ENCODE data around the gene NUAK1.

The NUAK1 gene

DNA sequence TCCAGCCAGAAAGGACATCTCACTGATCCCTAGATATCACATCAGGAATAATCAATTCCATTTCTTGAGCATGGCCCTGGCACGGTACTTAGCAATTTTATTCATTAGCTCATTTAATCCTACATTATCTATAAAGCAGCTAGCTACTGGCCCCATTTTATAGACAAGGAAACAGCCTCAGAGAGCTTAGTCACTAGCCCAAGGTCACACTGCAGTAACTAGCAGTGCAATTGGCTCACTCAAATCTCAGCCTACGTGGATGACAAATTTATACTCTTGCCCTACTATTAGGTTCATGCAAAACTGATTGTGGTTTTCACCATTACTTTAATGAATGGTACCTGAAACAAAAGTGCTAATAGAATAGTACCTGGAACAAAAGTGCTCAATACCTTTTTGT, 41.7 kb downstream of the NUAK1 start:
- TF ChIP-seq, protein P1, sequence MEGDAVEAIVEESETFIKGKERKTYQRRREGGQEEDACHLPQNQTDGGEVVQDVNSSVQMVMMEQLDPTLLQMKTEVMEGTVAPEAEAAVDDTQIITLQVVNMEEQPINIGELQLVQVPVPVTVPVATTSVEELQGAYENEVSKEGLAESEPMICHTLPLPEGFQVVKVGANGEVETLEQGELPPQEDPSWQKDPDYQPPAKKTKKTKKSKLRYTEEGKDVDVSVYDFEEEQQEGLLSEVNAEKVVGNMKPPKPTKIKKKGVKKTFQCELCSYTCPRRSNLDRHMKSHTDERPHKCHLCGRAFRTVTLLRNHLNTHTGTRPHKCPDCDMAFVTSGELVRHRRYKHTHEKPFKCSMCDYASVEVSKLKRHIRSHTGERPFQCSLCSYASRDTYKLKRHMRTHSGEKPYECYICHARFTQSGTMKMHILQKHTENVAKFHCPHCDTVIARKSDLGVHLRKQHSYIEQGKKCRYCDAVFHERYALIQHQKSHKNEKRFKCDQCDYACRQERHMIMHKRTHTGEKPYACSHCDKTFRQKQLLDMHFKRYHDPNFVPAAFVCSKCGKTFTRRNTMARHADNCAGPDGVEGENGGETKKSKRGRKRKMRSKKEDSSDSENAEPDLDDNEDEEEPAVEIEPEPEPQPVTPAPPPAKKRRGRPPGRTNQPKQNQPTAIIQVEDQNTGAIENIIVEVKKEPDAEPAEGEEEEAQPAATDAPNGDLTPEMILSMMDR (IDR thresholded peaks at IDR 0.05; ENCODE audit: low read depth, low read length), result no peak
- H3K27ac ChIP-seq, result no peak overlapping the region
- H3K9me3 ChIP-seq (ENCODE audit: severe bottlenecking), result no peaks in the 10 kb centered on the region
- H3K36me3 ChIP-seq, result no peaks in the 10 kb centered on the region
- no peaks in the 10 kb centered on the region for H3K27me3 ChIP-seq (ENCODE audit: insufficient read depth, low read depth, severe bottlenecking)
- H3K4me3 ChIP-seq (ENCODE audit: low read depth, low read length), result no peak overlapping the region
- no peak for DNase-seq

DNA sequence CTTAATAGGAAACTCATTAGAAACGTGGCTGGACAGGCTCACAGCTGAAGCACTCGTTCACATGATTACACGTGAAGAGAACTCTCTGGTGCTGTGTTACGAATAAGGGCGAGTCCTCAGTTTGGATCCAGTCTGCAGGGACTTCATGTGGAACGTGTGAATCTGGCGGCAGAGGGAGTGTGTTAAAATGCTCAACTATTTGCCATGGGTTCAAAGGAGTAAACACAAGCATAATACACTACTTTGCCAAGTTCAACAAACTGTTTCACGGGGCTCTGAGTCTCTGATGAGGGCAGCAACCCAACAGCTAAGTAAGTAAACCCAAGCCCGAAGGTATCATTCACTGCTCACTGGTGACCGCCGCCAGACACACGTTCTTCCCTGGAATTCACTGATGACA, 42.4 kb downstream of the NUAK1 start:
- Histone ChIP-seq H3K27me3 (ENCODE audit: insufficient read depth, low read depth, severe bottlenecking) (no peaks in the 10 kb centered on the region), H3K4me3 (ENCODE audit: low read depth, low read length) (no peak overlapping the region), H3K9me3 (ENCODE audit: severe bottlenecking) (no peaks in the 10 kb centered on the region), H3K36me3 (no peaks in the 10 kb centered on the region), H3K27ac (no peak overlapping the region)
- DNase-seq, result no peak
- TF ChIP-seq, protein P1 (IDR thresholded peaks at IDR 0.05; ENCODE audit: low read depth, low read length), result no peak

DNA sequence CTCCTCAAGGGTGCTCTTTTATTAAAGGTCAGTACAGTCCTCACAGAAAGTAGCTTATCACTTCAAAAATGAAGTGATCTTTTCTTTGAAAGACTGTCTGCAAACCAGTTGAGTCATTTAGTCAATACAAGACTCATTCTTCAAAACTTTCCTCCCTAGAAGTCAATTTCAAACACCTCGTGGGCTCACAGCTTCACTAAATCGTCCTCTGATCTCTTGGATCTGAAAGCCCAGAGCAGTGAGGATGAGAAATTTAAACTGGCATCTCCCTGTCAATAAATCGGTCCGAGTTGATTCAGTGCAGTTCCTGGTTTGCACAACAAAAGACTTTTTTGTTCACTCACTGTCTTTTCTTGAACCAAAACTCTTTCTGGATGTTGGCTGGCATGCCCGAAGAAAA, 44.5 kb downstream of the NUAK1 start:
- no peak overlapping the region for H3K4me3 ChIP-seq (ENCODE audit: low read depth, low read length)
- no peak for DNase-seq
- H3K9me3 ChIP-seq (ENCODE audit: severe bottlenecking), result no peaks in the 10 kb centered on the region
- no peaks in the 10 kb centered on the region for H3K36me3 ChIP-seq
- no peak overlapping the region for H3K27ac ChIP-seq
- H3K27me3 ChIP-seq (ENCODE audit: insufficient read depth, low read depth, severe bottlenecking), result no peaks in the 10 kb centered on the region
- TF ChIP-seq, protein P1 (IDR thresholded peaks at IDR 0.05; ENCODE audit: low read depth, low read length), result no peak

DNA sequence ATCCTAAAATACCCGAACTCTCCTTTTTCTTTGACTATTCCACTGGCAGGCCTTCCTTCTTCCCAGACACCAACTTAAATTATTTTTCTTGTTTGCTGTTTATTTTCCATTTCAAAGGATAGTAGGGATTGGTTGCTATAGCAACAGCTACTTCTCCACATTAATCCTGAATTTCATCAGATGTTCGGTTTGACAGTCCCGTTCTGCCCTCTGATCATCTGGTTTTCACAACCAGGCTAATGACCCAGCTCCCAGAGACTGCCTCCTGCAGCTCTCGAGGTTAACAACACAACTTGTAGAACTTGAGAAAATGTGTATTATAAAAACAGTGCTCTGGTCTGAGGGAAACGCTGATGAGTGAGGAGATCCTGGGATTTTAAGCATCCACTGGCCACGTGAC, 45.5 kb downstream of the NUAK1 start:
- H3K4me3 ChIP-seq (ENCODE audit: low read depth, low read length), result no peak overlapping the region
- no peak overlapping the region for H3K27ac ChIP-seq
- no peaks in the 10 kb centered on the region for H3K9me3 ChIP-seq (ENCODE audit: severe bottlenecking)
- H3K27me3 ChIP-seq (ENCODE audit: insufficient read depth, low read depth, severe bottlenecking), result no peaks in the 10 kb centered on the region
- no peaks in the 10 kb centered on the region for H3K36me3 ChIP-seq
- no peak for DNase-seq
- TF ChIP-seq, protein P1 (IDR thresholded peaks at IDR 0.05; ENCODE audit: low read depth, low read length), result no peak

DNA sequence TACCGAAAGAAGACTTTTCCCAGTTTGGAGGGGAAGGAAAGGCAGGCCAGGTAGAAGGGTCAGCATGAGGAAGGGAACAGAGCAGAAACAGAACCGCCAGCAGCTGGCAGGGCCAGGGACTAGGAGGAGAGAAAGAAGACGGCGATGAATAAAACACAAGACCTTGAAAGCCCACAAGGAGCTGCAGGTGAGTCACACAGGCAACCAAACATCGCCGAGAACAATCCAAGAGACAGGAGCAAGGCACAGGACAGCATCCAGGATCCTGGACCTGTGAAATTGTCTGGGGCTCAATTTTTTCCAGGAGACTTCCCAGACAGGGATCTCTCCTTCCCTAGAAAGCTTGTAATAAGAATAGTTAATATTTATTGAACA, 47.3 kb downstream of the NUAK1 start:
- DNase-seq, result no peak
- H3K27ac ChIP-seq, result no peak overlapping the region

More for the DNA sequence above, 47.3 kb downstream of the NUAK1 start:
- H3K36me3 ChIP-seq, result no peaks in the 10 kb centered on the region
- H3K9me3 ChIP-seq (ENCODE audit: severe bottlenecking), result no peaks in the 10 kb centered on the region
- no peaks in the 10 kb centered on the region for H3K27me3 ChIP-seq (ENCODE audit: insufficient read depth, low read depth, severe bottlenecking)
- TF ChIP-seq, protein P1 (IDR thresholded peaks at IDR 0.05; ENCODE audit: low read depth, low read length), result no peak
- H3K4me3 ChIP-seq (ENCODE audit: low read depth, low read length), result no peak overlapping the region

Measured in WERI-Rb-1 (cell line).